ENCODE results near the gene RRM2.

The RRM2 gene

DNA sequence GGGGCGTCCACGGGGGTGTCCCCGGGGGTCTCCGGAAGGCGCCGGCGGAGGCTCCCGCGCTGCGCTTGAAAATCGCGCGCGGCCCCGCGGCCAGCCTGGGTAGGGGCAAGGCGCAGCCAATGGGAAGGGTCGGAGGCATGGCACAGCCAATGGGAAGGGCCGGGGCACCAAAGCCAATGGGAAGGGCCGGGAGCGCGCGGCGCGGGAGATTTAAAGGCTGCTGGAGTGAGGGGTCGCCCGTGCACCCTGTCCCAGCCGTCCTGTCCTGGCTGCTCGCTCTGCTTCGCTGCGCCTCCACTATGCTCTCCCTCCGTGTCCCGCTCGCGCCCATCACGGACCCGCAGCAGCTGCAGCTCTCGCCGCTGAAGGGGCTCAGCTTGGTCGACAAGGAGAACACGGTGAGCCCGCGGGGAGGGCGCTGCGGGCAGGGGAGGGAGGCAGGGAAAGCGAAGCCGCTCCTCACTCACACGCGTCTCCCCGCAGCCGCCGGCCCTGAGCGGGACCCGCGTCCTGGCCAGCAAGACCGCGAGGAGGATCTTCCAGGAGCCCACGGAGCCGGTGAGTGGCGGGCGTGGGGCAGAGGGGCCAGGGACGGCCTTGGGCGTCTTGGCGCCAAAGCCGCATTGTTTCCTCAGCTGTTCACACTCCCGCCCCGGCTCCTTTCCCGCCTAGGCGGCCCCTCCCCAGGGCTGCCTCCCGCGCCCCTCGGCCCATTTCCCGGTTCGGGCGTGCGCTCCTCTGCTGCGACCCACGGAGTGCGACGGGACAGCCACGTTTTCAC lies at the start of gene RRM2:
TSS of gene RRM2 (plus strand) at position 240 of the 781 bp plus-strand sequence. CDS start at position 300, 60 bp downstream.
- DNase-seq: peak; percentile 89

DNA sequence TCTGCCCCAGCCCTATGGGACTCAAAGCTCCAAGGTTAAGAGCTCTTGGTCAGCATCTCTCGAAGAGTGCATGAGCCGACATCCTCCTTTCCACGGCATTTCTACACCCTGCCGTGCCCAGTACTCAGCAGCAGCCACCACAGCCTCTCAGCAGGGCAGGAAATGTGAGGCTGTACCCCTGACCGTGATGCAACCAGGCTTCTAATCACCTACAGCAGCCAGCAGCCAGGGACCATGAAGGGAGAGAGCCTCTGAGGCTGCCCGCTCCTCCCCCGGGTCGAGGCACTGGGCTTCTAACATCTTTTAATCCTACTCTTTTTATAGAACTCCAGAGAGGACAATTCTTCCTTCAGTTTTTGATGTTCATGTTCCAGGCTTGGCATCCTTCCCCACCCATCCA lies 48.8 kb upstream of the RRM2 start:
- no peak for DNase-seq

DNA sequence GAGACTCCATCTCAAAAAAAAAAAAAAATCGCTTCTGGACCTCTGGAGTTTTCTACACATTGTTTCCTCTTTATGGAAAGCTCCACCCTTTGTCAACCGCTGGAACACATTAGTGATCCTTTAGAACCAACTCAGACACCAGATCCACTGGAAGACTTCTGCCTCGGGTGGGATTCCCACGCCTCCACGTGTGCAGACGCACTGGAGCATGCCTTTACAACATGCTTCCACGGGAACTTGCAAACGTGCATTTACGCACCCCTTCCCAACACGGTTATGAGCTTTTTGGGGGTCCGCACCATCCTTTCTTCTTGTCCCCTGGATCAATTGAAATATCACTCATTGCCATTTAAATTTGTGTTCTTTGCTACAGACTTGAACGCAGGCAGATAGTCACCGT lies 47.4 kb upstream of the RRM2 start:
- no peak for DNase-seq

DNA sequence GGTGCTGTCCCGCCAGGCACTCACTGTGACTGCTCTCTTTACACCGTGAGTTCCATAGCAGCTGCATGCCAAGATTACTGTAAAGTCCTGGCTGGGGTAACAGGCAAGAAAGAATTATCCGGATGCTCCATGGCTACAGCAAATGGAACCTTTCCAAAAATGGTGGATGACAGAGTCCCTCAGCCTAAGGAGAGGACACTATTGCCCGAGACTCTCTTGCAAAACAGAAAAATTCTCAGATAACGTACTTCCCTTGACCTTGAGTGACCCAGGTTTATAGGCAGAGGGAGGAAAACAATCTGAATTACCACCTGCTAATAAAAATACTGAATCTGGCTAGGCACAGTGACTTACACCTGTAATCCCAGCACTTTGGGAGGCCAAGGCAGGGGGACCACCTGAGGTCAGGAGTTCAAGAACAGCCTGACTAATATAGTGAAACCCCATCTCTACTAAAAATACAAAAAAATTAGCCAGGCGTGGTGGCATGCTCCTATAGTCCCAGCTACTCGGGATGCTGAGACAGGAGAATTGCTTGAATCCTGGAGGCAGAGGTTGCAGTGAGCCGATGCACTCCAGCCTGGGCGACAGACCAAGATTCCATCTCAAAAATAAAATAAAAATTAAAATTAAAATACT lies 46.8 kb upstream of the RRM2 start:
- DNase-seq: no peak

DNA sequence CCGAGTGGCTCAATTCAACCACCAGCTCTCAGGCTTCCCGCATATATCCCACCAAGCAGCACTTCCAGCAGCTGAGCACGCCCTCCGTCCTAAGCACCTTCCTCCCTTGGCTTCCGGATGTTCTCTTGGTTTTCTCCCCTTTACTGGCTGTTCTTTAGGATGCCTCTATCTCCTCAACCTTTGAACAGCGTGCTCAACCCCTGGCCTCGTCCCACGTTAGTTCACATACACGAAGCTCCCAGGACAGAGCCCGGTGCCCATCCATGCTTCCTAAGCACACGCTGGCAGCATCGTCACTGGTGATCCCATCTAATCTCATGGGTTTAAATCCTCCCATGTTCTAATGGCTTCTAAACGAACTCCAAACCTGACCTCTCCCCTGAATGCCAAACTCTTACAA lies 46.0 kb upstream of the RRM2 start:
- DNase-seq: no peak

DNA sequence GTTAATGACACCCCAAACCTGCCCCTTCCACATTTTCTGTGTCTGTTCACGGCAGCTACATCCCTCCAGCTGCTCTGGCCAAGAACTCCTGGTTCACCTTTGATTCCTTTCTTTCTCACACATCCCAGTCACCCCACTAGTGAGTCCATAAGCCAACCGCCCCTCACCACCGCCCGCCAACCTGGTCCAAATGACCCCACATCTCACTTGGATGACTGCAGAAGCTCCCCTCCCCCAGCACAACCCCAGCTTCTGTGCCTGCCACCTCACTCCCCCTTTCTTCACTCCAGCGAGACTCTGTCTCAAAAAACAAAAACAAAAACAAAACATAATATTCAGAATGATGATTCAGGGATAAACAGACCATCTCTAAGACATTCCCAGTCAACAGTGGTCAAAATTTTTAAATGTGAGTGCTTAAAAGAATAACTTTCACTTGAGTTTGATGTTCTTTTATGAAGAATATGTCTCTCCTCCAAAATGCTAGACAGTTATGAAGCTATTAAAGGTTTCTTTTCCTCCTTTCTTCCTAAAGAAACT lies 45.5 kb upstream of the RRM2 start:
- no peak for DNase-seq

DNA sequence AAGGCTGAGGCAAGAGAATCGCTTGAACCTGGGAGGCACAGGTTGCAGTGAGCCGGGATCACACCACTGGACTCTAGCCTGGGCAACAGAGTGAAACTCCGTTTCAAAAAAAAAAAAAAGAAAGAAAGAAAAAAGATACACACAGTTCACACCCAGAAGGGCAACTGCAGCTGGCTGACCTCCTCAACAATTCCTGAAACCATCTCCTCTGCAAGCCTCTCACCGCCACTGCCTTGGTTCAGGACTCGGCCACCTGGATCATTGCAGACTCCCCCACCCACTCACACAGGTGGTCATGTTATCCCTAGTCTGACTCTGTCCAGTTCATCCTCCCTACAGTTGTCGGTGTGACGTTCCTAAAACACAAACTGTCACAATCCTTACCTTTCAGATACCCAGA lies 44.5 kb upstream of the RRM2 start:
- DNase-seq: no peak

DNA sequence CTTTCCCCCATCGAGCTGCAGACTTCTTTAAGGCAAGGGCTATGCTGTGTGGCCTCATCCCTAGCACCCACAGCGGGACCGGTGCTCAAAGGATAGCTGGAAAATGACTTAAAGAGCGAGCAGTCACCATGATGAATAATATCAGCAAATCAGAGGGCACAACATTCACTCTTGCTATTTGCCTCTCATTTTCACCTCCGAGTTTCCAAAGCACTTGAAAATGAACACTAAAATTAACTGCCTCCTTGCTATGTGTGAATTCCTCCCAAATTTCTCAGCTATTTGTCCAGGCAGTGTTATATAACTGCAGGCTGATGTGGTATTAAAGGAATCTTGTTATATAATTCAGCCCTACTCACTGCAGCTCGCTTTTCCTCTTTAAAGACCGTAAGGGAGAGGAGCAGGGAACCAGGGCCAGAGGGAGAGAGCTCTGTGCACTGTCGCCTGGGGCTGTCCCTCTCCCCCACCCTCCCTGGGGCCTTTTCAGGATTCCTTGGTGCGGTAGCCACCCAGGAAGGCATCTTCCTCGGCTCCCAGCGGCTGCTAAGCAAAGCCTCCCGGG lies 43.8 kb upstream of the RRM2 start:
- DNase-seq: no peak

DNA sequence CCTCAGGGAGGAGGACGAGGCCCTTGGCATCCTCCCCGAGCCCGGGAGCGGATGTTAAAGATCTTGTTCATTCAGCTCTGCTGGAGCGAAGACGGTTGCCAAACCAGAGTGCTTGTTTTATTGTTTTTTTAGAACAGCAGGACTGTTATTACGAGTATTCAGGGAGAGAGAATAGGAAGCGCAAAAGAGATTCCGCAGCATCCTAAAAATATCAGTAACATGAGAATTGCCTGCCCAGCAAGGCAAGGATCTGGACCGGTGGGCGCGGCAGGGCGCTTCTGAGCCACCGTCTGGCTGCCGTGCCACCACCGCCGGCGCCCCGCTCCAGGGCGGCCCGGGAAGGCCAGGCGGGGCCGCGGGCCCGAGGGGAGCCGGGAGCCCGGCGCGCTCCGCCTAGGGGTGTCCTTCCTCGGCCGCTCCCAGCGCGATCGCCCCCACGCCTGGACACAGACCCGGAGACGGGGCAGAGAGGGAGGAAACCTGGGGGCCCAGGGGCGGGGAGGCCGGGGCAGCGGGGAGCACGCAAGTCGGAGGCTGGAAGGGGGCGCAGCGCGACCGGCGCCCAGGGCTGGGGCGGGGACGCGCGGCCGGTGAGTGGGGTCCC lies 43.2 kb upstream of the RRM2 start:
- peak; percentile 13 for DNase-seq

DNA sequence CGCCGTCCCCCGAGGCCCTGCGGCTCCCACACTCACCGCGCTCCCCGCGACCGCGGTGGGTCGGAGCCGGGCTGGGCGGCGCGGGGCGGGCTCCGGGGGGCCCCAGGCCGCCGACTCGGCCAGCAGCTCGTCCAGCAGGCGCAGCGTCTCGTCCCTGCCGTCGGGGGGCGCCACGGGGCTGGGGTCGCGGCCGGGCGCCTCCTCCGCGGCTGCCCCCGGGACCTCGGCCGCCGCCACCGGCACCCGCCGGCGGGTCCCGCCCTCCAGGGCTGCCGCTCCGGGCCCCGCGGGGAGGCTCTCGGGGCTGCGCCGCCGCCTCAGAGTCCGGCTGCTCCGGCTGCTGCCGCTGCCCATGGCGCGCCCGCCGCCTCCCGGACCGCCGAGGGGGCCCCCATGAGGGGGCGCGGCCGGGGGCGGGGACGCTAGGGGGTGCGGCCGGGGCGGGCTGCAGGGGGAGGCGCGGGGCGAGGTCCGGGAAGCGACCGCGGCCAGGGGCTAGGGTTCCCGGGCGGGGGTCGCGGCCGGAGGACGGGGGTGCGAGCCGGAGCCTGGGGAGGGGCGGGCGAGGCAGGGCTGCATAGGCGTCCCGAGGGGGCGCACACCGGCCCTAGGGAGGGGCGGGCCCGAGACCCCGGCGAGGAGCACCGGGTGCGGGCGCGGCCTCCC lies 42.5 kb upstream of the RRM2 start, which contains the start of gene CYS1:
TSS of gene CYS1 (minus strand) at position 542 of the 666 bp plus-strand sequence. CDS start at position 354, 188 bp downstream.
- peak; percentile 15 for DNase-seq

DNA sequence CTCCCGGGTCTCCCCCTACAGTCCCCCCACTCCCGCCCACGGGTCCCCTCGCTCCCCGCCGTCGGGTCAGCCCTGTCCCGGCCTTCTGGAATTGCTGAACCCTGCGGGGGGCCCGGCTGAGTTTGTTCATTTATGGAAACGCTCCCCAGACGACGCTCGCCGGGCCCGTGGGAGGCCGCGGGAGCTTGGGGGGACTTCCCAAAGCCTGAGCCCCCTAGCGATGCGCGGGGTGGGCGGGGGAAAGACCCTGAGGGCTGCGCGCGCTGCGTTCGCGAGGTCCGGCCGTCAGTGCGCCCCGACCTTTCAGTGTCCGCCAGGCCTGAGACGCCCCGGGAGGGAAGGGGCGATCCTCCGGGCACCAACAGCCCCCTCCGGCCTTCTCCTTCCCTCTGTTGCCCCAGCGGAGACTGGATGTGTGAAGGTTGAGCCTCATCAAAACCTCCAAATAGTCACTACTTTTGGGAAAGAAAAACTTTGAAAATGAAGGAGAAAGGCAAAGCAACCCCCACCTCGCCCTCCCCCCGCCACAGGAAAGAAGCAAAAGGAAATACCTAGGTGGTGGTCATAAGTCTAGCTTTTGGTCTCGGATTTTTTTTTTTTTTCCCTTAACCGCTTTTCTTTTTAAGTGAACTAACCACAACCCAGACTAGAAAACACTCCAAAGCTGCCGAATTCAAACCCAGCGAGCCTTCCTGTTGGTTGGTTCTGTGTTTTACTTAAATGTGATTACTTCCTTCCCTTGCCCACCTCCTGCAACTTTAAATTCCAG lies 41.8 kb upstream of the RRM2 start:
- DNase-seq: no peak

DNA sequence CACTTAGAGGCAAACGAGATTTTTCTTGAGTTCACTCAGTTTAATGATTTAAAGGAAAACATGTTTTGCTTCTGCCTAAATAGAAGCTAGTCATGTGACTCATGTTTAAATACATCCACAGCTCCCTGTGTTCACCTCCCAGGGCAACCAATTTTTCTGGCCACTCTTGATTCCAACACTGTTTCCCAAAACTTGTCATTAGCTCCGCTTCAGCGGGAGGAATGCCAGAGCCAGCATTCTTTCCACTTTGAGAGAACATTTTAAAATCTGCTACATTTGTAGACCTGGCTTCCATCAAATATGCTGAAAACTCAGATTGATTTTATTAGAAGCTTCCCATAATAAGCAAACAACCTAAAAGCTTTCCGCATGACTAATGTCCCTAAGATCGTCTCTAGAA lies 39.5 kb upstream of the RRM2 start:
- no peak for DNase-seq

DNA sequence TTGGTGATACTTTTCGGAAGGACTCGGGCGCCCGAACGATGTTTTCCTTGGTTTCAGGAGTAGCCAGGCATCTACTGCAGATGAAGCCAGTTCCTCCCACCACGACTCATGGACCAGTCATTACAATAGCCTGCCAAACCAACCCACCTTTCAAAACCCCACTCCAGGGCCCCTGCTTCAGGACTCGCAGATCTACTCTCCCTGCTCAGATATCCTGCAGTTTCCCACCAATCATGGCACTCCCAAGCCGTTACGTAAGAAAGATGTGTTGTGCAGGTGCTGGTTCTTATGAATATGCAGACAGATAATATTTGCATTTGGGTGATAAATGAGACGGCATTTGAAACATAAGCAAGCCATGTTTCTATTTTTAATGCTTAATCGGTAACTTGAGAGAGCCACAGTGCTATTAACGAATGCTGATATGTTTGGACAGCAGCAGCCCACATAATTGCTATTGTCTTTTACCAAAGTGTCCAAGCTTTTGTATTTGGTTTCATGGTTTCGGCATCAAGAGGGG lies 38.8 kb upstream of the RRM2 start:
- DNase-seq: no peak

DNA sequence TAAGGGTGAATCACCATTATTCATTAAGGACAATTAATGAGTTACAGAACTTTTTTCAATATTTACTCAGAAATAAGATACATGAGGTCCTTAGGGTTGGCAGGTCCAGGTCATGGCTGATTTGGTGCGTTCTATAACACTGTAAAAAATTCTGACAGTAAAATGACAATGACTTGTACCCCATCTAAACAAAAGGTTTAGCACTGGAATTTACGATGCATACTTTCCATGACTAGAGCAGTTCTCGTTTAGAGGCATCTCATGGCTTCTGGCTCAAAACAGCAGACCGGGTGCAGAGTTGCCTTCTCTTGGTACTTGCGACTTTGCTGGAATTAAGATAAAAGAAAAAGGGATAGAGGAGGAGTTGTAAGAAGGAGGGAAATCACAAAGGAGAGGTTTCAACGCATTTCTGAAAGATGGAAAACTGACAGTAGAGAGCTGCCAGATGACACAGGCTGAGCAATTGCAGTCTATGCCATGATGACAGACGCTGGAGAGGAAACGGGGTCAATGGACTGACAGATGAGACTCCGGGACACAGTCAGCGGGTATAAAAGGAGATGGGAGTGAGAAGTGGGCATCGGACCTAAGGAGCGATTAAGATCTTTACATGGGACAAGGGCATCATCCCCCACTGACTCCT lies 38.2 kb upstream of the RRM2 start:
- no peak for DNase-seq

DNA sequence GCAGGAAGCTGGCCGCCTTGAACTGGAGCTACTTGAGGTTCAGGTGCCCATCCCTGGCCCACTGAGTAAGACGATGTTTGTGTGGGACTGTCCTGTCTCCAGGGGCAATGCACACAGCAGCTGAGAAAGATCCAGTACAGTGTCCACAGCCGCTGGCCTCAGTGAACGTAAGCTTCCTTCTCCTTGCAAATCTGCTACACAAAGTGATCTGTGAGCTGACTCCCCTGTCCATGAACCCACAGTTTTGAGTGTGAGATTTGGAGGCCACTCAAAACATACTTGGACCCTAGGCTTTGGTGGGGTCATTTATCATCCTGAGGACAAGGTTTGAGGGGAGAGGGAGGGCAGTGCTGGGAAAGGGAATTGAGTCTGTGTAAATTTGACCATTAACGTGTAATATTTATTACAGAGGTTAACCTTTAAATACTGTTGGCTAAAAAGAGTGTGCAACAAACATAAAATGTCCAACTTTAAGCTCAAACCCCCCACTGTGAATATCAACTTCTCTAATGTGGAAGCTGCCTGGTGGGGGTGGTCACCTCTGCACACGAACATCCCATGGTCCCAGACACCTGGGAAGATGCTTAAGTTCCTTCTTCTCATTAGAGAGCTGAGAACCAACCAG lies 37.4 kb upstream of the RRM2 start:
- no peak for DNase-seq

DNA sequence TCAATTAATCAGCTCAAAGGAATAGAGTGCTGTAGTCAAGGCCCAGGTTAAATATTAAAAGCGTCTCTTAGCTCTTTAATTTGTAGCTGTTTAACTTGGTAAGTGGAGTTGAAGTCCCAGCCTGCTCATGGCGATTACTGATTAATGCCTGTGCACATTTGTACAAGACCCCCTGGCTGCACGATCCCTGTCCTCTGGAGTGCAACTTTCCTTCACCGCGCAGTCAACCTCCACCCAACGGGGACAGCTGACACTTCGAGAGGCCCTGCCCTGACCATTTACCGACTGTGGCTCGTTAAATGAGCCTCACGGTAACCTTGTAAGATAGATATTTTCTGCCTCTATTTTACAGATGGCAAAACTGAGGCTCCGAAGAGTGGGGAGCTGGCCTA lies 36.9 kb upstream of the RRM2 start:
- no peak for DNase-seq

DNA sequence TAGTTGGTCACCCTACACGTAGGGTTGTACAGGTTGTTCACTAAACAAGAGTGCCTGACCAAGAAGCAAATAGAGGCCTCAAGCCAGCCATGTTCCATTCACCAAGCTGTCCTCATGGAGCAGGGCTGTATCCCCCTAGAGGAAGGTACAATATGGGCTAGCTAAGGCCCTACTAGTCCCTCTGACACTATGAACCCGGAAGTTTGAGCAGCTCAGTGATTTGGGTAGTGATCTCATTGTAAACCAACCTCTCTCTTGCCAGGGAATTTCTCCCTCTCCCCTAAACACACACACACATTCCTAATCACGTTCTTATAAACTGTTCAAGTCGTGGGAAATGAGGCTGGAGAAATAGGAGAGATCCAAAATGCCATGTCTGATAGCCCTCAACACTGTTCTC lies 35.6 kb upstream of the RRM2 start:
- no peak for DNase-seq

DNA sequence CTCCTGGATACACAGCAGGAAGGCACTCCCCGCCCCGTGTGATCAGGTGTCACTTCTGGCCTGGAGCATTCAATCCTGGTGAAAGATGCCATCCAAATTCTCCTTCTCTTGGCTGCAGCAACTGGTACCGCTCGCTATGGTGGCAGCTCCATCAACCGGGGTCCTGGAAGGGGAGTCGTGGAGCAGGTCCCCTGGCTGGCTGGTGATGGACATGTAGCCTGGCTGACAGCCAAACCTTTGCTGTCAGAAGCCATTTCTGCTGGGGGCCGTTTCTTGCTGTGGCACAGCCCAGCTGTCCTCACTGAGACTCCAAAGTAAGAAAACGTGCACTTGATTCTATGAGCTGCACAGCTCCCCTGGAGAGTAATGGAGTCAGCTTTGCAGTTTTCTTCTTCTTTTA lies 35.2 kb upstream of the RRM2 start:
- no peak for DNase-seq

DNA sequence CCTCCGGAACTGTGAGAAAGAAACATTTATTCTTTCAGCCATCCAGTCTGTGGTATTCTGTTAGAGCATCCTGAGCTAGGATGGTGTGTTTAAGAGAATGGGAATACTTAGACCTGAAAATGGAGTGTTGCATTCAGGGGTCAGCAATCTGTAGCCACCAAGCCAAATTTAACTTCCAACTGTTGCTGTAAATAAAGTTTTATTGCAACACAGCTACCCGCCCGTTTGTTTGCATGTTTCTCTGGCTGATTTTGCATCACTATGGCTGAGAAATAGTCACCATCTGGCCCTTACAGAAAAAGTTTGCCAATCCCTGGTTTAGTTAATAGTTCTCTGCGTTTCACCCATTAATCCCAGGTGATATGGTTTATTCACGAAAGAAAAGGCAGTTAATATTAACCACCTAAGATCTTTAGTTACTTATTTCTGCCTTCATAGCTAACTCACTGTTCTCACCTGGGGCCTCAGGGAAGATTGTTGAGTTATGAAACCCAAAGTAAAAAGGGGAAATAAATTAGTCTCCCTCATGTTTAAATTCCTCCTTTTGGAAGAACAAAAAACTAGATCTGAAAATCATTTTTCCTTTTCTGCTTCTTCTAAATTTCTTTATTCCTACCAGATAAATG lies 32.9 kb upstream of the RRM2 start:
- no peak for DNase-seq

DNA sequence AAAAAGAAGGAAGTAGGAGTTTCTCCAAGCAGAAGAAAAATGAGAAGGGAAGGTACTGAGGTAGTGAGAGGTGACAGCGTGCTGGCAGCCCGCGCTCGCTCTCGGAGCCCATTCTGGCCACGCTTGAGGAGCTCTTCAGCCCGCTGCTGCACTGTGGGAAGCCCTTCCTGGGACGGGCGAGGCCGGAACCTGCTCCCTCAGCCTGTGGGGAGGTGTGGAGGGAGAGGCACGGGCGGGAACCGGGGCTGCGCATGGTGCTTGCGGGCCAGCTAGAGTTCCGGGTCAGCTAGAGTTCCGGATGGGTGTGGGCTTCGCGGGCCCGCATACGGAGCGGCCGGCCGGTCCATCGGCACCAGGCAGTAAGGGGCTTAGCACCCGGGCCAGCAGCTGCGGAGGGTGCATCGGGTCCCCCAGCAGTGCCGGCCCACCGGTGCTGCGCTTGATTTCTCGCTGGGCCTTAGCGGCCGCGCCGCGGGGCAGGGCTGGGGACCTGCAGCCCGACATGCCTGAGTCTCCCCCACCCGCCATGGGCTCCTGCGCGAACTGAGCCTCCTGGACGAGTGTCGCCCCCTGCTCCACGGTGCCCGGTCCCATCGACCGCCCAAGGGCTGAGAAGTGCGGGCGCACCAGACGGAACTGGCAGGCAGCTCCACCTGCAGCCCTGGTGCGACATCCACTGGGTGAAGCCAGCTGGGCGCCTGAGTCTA lies 31.2 kb upstream of the RRM2 start:
- peak; percentile 18 for DNase-seq
